H1 (cell line): ENCODE results near the gene TDP1. TPM values are rescaled to one million over a fixed set of nuclear protein-coding genes. Genes with fewer than 3 reads are reported as not detected.

Experiments used
- BRCA1 ChIP-seq: IDR thresholded peaks from 2 replicates; pipeline ENCODE4 v1.6.1; 2012; ENCODE audit warnings: low read depth, low read length, improper control_type of control experiment
- FOSL1 ChIP-seq: IDR thresholded peaks from 2 replicates; pipeline ENCODE4 v1.6.1; 2011; ENCODE audit warnings: mild to moderate bottlenecking, low read depth, low read length, moderate library complexity; ENCODE audit not compliant: insufficient read depth
- NANOG ChIP-seq: IDR thresholded peaks from 2 replicates; pipeline ENCODE4 v1.6.1; 2011; ENCODE audit warnings: low read length, low read depth, mild to moderate bottlenecking, inconsistent platforms; ENCODE audit not compliant: insufficient read depth, poor library complexity, severe bottlenecking
- ZNF274 ChIP-seq: IDR thresholded peaks from 2 replicates; pipeline ENCODE4 v1.7.0; 2012; ENCODE audit warnings: low read length, borderline replicate concordance; ENCODE audit errors: extremely low read depth
- polyA plus RNA-seq, 7 experiments: library from polyadenylated mRNA; depleted of rRNA in 3 of 7; stranded (reverse) in 5 of 7; unstranded in 2 of 7; fragments of >200 nt in 5 of 7; fragments of 200-250 nt in 2 of 7; gene quantifications; 1 replicate in 5 of 7; 2 replicates in 1 of 7; 4 replicates in 1 of 7; pipeline versions ENCODE4 v1.2.1 to v1.2.3, GENCODE V29; 2011 to 2013; ENCODE audit warnings: missing spikeins in 2 of 7, mixed read lengths in 2 of 7
- total RNA-seq: library from RNA; stranded (reverse); fragmentation: NEBNext Ultra II Directional; extraction: Animal tissue kit (Norgen Biotek cat#: 25700); gene quantifications from 2 replicates; pipeline ENCODE4 v1.2.1, GENCODE V29; 2021

Gene TDP1
- total and polyA plus RNA-seq, 2 of the 8 experiments (the other 6 are each of a cell fraction or from before 2014, with no cell fraction given): 32.2 to 69.9 TPM

DNA sequence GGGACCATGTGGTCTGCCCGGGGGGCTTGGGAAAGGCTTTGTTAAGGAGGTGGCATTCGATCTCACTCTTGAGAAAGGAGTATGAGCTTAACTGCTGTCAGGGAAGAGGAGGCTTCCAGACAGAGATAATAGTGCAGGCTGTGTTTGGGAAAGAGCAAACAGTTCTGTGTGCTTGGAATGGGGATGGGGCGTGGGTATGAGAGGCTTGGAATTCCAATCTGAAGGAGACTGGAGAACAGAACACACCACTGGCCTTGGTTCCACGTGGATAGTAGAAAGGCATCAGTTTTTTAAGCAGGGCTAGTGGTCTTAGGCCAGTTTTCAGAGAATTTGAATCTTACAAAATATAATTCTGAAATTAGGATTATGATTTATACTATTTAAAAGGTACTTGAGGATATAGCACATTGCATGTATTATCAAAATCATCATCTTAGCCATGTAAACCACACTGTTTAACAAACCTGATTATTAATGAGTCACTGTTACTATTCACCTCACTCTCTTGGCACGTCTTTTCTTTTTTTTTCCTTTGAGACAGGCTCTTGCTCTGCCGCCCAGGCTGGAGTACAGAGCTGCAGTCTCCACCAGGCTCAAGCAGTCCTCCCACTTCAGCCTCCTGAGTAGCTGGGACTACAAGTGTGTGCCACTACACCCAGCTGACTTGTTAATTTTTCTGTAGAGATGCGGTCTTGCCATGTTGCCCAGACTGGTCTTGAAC, 67.6 kb downstream of the TDP1 start (continued):
- TF ChIP-seq NANOG: no peak
- TF ChIP-seq ZNF274: no peak
- TF ChIP-seq BRCA1: no peak
- no peak for TF ChIP-seq FOSL1
